Measurements from ENCODE around the gene AKT1.
"Not testable (repeated sequence)": the region's sequence is repeated elsewhere in the genome, so short reads cannot be mapped to it uniquely, and the experiment has no call there.

The AKT1 gene

DNA sequence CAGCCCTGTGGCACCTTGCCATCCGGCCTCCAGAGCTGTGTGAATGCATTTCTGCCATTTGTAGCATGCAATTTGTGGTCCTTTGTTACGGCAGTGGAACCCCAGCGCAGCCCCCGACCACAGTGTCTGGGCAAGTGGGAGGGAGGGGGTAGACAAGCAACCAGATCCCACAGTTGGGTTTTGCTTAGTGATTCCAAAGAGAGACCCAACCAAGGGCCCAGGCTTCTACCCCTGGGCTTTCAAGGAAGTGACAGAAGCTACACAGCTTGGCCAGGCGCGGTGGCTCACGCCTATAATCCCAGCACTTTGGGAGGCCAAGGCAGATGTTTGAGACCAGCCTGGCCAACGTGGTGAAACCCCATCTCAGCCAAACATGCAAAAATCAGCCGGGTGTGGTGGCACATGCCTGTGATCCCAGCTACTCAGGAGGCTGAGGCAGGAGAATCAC is 23.2 kb upstream of the AKT1 start:
- DNase-seq, result no peak

DNA sequence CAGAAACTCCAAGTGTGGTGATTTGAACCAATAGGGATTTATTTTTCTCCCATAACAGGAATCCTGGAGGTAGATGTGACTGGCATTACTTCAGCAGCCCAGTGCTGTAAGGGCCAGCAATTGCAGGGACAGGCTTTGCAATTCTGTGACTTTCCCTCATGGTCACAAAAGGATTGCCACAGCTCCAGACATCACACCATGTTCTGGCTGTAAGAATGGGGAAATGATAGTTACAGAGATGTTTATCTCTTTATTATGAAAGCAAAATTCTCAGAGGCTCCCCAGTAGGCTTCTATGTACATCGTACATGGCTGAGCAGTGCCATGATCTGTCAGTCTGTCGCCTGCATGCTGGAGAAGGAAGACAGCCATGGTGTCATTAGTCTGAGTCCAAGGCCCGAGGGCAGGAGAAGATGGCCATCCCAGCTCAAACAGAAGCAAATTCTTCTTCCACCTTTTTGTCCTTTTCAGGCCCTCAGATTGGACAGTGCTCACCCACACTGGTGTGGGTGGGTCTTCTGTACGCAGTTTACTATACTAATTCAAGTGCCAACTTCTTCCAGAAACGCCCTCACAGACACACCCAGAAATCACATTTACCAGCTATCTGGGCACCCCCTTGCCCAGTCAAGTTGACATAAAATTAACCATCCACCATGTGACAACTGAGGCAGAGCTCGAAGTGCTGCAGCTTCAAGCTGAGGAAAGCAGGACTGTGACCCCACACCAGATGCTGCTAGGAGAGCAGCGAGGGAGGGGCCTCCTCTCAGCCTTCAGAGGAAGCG is 22.6 kb upstream of the AKT1 start:
- no peak for DNase-seq

DNA sequence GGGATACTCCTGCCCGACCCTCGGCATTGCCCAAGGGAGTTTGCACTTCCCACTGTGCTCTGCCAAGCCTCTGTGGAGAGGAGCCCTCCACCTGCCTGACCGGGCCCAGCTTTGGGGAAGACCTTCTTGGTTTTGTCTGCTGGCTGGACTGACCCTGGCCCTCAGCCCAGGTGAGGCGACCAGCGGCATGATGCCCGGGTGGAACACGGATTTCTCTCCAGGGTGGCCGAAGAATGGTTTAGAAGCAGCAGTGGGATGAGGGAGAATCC is 21.0 kb upstream of the AKT1 start:
- no peak for DNase-seq

DNA sequence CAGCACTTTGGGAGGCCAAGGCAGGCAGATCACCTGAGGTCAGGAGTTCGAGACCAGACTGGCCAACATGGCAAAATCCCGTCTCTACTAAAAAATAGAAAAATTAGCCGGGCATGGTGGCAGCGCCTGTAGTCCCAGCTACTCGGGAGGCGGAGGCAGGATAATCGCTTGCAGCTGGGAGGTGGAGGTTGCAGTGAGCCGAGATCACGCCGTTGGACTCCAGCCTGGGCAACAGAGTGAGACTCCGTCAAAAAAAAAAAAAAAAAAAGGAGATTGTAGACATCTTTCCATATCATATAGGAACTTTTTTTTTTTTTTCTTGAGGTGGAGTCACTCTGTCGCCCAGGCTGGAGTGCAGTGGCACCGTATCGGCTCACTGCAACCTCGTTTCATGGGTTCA is 19.2 kb upstream of the AKT1 start:
- not testable (repeated sequence) for DNase-seq

DNA sequence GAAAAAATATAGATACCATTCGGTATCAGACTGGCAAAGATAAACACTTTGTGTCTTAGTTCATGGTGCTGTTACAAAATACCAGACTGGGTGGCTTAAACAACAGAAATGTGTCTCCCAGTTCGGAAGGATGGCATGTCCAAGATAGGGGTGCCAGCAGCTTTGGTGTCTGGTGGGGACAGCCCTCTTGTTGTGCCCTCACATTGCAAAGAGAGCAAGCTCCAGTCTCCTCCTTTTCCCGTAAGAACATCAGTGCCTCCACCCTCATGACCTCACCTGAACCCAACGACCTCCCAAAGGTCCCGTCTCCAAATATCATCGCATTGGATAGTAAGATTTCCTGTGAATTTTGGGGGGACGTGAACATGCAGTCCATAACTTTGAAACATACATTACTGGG is 17.7 kb upstream of the AKT1 start:
- DNase-seq, result no peak

DNA sequence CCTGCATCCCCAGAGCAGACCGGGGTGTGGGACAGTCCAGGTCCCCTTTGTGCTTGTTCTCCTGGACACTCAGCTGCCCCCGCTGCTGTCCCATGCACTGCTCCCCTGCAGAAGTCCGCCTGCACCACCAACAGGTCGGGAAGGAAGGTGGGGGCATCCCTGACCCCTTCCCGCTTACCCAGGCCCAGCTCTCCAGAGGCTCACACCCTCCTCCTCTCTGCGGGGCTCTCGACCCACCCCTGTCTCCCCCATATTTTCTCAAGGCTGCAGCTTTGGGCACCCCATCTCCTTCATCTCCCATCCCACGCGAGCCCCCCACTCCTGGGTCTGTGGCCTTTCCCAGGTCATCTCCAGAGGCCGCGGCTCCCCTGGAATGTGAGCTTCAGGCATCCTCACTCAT is 14.8 kb upstream of the AKT1 start:
- DNase-seq, result no peak

DNA sequence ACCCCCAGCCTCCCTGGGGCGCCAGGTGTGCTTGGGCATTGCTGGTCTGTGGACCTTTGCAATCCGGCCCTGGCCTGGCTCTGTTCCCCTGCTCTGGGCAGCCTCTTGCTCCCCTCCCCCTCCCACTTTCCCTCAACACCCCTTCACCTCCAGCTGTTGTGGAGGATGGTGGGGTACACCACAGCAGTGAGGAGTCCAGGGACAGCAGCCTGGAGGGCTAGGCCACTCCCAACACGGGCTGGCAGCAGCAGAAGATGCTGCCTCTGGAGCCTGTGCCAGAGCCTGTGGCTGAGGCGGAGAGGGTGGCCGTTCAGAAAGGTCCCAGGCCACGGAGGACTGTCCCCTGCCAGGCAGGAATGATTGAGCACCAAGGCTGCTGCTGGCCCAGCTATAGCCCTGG is 12.9 kb upstream of the AKT1 start:
- DNase-seq, result no peak

DNA sequence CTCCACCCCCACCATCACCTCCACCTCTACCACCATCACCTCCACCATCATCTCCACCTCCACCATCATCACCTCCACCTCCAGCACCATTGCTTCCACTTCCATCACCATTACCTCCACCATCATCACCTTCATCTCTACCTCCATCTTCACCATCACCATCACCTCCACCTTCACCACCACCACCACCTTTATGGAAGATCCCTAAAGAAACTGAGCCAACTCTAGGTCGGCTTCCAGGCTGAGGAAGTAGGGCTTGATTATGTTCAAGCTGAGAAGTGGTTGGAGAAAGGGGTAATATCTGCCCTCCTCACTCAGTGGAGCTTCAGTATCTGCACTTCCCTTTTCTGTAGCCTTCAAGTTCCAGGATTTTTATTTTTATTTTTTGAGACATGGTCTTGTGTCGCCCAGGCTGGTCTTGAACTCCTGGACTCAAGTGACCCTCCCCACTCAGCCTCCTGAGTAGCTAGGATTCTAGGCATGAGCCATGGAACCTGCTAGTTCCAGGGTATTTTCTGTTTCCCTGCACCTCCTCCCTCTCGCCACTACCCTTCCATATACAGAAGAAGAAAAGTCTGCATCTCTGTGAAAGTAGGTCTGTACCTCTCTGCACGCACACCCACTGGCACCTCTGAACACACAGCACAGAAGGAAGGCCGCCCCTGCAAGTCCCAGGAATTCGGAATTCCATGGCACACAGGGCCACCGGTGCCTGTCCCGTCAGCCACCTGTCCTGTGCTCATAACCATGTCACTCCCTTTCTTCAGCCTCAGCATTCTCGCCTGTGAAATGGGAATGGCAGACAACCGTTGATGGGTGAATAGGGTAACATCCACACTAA is 11.3 kb upstream of the AKT1 start:
- no peak for DNase-seq

DNA sequence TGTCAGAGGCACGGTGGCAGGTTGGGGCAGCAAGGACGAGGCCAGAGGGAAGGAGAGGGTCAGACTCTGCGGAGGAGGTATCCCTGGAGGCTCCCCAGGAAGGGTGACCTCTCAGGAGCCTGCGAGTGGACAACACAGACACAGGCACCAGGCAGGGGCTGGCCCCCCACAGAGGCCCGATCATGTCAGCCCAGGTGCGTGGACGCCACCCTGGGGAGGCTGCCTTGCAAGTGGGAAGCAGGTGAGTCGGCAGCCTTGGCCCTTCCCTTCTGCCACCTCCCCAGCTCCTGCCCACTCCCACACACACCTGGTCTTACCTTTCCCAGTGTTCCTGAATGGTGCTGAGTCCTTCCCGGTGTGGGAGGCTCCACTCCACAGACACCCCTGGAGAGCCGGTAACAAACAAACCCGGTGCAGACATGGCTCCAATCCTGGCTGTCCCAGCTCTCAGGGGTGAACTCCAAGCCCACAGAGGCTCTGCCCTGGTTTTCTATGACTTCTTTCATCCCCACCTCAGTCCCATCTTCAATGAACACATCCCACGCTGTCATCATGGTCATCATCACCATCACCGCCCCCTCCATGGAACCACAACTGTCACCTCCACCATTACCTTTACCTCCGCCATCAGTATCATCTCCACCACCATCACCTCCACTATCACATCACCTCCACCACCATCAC is 10.5 kb upstream of the AKT1 start:
- no peak for DNase-seq

DNA sequence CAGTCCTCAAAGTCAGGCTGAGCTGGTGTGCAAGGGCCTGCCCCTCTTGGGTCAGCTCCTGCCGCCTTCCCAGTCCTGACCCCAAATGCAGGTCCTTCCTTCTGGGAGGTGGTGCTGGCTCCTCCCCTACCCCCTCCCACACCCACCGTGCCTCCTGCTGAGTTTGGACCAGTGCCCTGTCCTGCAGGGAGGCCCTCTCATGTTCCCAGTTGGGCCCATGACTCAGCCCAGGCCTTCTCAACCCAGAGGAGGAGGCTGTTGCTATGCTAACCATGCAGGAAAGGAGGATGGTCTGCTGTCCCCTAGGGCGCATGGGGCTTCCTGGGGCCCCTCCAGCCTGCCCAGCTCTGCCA is 9.8 kb upstream of the AKT1 start:
- DNase-seq, result peak; percentile 59

DNA sequence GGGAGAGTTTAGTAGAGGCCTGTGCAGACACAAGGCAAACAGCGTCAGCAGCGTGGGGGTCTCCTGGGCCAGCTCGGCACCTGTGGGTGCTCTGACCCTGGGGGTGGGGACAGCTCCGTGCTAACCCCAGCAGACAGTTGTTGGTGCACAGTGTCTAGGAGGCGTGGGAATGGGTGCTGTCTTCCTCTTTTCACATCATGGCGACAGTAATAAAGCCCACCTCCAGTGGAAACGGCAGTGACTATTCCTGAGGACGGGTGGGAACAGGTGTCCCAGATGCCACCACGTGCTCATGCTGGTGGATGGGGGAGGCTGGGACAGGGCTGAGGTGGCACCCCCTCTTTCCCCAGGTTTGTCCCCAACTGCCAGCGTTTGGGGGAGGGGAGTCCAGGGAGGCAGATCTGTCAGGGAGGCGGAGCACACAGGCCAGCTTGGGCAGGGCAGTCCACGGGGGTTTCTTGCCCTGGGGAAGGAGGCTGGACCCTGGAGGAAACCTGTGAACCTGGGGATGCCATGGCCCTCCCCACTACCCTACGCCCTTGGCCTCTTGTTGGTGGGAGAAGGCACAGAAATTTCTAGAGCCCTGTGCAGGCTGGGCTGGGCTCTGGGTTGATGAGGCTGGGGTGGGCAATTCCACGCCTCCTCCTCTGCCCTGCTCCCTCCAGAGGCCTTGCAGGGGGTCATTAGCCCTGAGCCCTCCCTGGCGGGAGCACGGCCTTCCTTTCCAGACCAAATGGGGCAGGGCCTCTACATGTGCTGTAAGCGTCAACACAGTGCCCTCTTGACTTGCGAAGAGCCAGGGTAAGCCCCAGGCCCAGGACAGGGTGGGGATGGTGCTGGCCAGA is 9.2 kb upstream of the AKT1 start:
- no peak for DNase-seq

DNA sequence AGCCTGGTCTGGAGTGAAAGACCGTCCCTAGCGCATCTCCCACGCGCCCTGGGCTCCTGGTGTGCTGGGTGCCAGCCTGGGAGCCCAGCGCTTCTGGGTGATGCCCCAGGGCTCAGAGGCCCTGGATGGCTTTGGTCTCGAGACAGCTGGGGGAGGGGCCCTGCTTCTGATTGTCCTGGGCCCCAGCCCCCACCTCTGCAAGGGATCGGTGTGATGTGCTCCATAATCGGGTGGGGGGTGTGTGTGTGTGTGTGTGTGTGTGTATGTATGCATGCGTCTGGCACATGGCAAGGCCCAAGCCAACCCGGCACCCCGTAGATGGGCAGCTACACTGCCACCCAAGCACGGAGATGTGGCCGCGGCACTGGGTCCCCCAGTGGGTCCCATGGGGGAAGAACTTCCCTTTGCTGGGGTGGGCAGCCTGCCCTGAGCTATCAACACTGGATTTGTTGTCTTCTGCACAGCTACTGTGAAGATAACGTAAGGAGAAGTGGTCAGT is 8.4 kb upstream of the AKT1 start:
- DNase-seq, result no peak

DNA sequence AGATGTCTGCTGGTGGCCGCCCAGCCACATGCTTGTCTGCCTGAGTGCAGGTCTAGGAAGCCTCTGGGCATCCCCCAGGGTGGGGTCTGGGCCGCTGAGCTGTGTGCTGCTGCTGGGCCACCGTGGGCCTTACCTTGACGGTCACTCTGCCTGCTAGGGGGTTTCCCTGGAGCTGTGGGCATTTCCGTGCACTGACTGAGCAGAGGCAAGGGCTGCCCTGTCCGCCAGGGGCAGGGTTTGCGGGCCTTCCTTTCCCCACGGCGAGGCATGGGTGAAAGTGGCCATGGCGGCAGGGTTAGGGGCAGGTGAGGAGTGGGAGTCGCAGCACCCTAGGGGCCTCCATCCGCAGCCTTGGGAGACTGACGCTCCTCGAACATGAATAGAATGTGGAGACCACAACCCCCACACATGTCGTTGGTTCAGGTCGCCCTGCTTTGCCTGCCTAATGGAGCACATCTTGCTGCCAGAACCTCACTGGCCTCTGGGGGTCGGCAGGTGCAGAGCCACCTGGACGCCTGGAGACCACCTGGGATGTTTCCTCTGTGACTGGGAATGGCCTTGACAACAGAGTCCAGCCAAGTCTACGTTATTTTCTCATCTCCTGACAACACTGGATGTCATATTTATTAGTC is 7.8 kb upstream of the AKT1 start:
- no peak for DNase-seq

DNA sequence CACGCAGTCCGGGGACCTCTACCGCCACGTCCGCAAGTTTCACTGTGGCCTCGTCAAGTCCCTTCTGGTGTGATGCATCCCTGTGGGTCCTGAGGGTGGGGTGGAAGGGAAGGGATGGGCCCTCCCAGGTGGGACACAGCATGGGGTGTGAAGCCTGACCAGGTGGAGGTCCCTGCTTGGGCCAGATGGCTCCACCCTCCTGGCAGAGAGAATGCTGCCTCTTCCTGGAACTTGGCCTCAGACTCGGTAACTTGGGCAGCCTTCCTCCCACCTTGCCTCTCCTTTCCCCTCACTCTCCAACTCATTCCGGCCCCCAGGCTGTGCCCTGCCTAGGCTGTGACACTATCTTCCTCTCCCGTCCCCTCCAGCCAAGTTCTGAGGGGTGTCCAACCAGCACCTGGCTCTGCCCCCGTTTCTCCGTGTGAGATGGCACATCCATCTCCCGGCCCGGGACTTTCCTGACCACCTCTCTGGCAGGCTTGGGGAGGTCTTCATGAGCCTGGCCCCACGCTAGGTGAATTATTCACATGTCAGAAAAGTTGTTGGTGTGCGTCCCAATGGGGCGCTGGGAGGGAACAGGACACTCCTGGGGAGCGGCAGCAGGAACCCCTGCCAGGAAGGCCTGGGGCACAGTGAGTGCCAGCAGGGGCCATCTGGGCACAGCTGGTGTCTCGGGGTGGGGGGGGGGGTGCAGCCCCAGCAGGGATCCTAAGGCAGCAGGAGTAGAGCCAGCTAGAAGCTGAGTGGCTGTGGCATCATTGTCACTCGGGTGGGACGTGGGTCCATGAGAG is 7.0 kb upstream of the AKT1 start:
- no peak for DNase-seq

DNA sequence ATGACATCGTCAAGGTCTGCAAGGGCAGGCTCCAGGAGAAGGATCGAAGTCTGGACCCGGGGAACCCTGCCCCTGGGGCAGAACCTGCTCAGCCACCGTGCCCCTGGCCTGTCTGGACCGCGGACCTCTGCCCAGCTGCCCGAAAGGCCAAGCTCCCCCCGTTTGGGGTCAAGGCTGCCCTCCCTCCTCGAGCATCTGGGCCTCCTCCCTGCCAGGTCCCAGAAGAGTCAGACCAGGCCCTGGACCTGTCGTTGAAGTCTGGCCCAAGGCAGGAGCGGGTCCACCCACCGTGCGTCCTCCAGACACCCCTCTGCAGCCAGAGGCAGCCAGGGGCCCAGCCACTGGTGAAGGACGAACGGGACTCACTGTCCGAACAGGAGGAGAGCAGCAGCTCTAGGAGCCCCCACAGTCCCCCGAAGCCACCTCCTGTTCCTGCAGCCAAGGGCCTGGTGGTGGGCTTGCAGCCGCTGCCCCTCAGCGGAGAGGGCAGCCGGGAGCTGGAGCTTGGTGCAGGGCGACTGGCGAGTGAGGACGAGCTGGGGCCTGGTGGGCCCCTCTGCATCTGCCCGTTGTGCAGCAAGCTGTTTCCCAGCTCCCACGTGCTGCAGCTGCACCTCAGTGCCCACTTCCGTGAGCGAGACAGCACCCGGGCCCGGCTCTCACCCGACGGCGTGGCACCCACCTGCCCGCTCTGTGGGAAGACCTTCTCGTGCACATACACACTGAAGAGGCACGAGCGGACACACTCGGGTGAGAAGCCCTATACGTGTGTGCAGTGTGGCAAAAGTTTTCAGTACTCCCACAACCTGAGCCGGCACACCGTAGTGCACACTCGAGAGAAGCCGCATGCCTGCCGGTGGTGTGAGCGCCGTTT is 6.2 kb upstream of the AKT1 start:
- DNase-seq, result no peak

DNA sequence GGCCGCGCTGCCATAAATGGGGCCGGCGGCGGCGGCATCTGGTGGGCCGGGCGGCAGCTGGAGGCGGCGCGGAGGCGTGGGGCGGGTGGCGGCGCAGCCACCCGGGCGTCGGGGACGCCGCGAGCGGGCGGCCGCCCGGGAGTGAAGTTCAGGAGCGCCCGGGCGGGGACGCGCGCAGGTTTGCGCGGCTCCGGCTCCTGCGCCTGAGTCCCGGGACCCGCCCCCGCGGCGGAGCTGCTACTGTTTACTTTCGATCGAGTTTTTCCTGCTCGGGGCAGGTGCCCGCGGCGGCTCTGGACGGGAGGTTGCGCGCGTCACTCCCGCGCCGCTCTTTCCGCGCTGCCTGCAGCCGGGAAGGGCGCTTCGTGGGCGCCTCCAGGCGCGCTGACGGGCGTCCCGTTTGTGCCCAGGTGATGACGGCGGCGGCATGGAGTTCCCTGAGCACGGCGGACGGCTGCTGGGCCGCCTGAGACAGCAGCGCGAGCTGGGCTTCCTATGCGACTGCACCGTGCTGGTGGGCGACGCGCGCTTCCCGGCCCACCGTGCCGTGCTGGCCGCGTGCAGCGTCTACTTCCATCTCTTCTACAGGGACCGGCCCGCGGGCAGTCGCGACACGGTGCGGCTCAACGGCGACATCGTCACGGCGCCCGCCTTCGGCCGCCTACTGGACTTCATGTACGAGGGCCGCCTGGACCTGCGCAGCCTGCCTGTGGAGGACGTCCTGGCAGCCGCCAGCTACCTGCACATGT is 5.4 kb upstream of the AKT1 start, which contains the start of gene ZBTB42:
ZBTB42 (plus strand) TSS at position 331 of the 749 bp plus-strand sequence; CDS start at position 428, 97 bp downstream.
- peak; percentile 28 for DNase-seq

DNA sequence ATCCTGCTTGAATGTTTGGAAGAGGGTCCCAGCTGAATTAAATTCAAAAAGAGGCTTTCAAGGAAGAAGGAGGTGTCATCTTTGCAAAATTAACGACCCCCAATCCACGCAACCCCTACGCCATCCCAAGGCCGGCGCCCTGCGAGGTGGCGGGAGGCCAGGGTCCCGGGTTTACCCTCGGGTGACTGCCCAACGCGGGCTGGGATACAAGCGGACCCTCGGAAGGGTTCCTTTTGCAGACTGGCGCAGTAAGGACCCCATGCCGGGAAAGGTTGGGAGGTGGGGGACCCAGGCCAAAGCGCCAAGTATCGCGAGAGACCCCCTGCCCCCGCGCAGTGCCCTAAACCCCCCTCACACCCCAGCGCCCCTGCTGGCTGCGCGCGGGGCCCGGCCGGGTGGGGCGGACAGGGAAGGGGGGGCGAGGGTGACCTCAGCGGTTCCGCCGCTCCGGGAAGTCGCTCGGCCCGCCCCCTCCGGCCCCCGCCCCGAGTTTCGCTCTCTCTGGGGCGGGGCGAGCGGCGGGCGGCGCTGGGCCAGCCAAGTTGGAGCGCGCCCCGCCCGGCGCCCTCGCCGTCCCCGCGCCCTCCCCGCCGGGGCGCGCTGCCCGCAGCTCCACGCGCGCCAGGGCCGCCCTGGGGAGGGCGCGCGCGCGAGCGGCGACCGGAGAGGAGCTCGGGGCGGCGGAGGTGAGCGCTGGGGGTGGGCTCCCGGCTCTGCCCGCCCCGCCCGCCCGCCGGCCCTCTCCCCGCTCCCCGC is 4.6 kb upstream of the AKT1 start:
- peak; percentile 63 for DNase-seq

DNA sequence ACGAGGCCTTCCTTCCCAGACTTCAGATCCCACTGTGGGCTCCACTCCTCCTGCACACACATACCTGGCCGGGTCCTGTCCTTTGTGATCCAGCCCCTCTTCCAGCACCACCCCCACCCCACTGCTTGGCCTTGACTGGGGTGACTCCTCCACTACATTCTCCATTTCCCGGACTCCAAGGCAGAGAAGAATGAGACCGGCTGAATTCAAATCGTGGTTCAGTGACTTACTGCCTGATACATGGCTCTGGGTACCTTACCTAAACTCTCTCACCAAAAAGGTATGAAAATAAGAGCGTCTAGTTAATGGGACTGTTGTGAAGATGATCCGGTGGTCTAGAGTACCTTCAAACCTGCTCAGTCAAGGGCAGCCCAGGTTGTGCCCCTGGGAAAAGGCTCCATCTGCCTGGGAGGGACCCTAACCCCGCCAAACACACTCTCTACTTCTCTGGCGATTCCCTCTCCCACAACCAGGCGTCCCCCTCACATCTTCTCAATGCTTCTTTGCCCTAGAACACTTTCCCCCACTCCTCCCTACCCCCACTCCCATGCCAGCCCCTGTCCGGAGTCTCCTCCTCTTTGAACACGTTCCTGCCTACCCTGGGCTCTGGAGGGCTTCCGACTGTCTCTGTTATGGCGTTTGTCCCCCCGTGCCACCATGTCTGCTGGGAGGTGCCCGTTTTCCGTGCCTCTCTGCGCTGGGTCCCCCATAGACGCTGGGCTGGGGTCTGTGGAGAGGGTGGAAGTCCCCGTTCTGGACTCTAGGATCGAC is 3.9 kb upstream of the AKT1 start:
- DNase-seq, result peak; percentile 17
